ENCODE results near the gene AVPR2. TPM values are rescaled to one million over a fixed set of nuclear protein-coding genes. Genes with fewer than 3 reads are reported as not detected.
A peak's percentile ranks its signal among the peaks of the same experiment; 100 is the strongest.

Gene AVPR2
- total RNA-seq, 1 experiment from 2014 or later = not detected

DNA sequence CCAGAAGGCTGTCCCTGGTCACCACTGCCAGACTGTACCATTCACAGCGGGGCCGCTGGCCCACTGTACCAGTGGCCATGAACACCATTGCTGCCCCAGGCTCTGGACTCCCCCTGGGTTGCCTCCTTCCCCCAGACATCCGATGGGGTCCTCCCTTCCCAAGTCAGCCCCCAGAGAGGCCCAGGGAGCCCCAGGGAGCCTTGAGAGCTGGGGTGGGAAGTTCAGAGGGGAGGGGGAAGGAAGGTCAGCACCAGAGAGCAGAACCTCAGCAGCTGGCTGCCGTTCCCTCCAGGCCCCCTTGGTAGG, 22.0 kb downstream of the AVPR2 start:
- no peaks in the 10 kb centered on the region for H3K27me3 ChIP-seq (ENCODE audit: insufficient read depth, low read length)
- ChIA-PET RAD21 (ENCODE audit: low non-redundant PET in 1 of 2, low total read pairs in 2 of 2, uncharacterized antibody in 2 of 2, unreplicated experiment in 2 of 2) (no interaction called here), CTCF (interaction anchor here (0.8 to 2.5 kb wide), 2 partner anchors 15 to 21 kb away, joined by 3 to 14 read pairs; no protein-coding TSS in a partner anchor), POLR2A (interaction anchor here (1.0 kb wide), 2 partner anchors 45 to 63 kb away, joined by 3 to 5 read pairs; partner anchors contain the start of genes HCFC1 and TMEM187)
- intact Hi-C loops (cut with micrococcal nuclease) = no loop called here
- no peaks in the 10 kb centered on the region for H3K9me3 ChIP-seq (ENCODE audit: control insufficient read depth in 1 of 2, insufficient read depth in 1 of 2, low read depth in 1 of 2, low read length in 2 of 2)
- peaks cover 28% of the 10 kb centered on the region; the same call in 1 of the 2 replicates for H3K79me2 ChIP-seq (ENCODE audit: insufficient read depth, low read length)
- no peaks in the 10 kb centered on the region for H4K20me1 ChIP-seq (ENCODE audit: insufficient read depth)
- peak overlapping the region; percentile 80 for H3K9ac ChIP-seq (ENCODE audit: low read length)
- peaks cover 22 to 43% of the 10 kb centered on the region in 2 experiments for H3K4me1 ChIP-seq (ENCODE audit: control insufficient read depth in 1 of 2, insufficient read depth in 2 of 2, low read length in 2 of 2)
- peak overlapping the region; percentile 87 for H3K4me2 ChIP-seq (ENCODE audit: low read length)
- H3K27ac ChIP-seq (ENCODE audit: low read depth, low read length) = peak overlapping the region; percentile 99
- H3K36me3 ChIP-seq (ENCODE audit: control insufficient read depth in 1 of 2, insufficient read depth in 2 of 2, low read length in 2 of 2) = peaks cover 0 to 5% of the 10 kb centered on the region in 2 experiments; a peak in 2 of 4 replicates
- H3K9me2 ChIP-seq (ENCODE audit: insufficient read depth) = no peaks in the 10 kb centered on the region
- no peak overlapping the region for H2AFZ ChIP-seq (ENCODE audit: low read depth, low read length, poor library complexity, severe bottlenecking)
- H3K4me3 ChIP-seq (replicated peaks in 1 of 2; ENCODE audit: low read depth in 1 of 2, low read length in 2 of 2) = peak overlapping the region; percentile 69 to 71
- ATAC-seq (peak; percentile 6), DNase-seq (ENCODE audit: low read depth, low spot score) (no peak)
- TF ChIP-seq EGR1 (IDR thresholded peaks at IDR 0.05; ENCODE audit: low read depth) (no peak), EZH2 (IDR thresholded peaks at IDR 0.05) (no peak), TCF7L2 (IDR thresholded peaks at IDR 0.05; ENCODE audit: borderline replicate concordance, extremely low read depth, insufficient read depth, insufficient read length) (no peak), YY1 (IDR thresholded peaks at IDR 0.05; ENCODE audit: extremely low read depth, insufficient replicate concordance, low read depth, low read length) (no peak)
- TF ChIP-seq, protein P1, sequence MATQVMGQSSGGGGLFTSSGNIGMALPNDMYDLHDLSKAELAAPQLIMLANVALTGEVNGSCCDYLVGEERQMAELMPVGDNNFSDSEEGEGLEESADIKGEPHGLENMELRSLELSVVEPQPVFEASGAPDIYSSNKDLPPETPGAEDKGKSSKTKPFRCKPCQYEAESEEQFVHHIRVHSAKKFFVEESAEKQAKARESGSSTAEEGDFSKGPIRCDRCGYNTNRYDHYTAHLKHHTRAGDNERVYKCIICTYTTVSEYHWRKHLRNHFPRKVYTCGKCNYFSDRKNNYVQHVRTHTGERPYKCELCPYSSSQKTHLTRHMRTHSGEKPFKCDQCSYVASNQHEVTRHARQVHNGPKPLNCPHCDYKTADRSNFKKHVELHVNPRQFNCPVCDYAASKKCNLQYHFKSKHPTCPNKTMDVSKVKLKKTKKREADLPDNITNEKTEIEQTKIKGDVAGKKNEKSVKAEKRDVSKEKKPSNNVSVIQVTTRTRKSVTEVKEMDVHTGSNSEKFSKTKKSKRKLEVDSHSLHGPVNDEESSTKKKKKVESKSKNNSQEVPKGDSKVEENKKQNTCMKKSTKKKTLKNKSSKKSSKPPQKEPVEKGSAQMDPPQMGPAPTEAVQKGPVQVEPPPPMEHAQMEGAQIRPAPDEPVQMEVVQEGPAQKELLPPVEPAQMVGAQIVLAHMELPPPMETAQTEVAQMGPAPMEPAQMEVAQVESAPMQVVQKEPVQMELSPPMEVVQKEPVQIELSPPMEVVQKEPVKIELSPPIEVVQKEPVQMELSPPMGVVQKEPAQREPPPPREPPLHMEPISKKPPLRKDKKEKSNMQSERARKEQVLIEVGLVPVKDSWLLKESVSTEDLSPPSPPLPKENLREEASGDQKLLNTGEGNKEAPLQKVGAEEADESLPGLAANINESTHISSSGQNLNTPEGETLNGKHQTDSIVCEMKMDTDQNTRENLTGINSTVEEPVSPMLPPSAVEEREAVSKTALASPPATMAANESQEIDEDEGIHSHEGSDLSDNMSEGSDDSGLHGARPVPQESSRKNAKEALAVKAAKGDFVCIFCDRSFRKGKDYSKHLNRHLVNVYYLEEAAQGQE (IDR thresholded peaks at IDR 0.05; ENCODE audit: low read depth) = no peak
- no TSS peak for BruUV-seq (replicated peaks)

Data from HCT116 (cell line).